ENCODE data around the gene SPRED3. TPM values are rescaled to one million over a fixed set of nuclear protein-coding genes. Genes with fewer than 3 reads are reported as not detected.

SPRED3 gene
- total and polyA plus RNA-seq, 2 donors (not counting 1 experiment from before 2014, with no cell fraction given) = 1.1 to 1.7 TPM

GRCh38 chr19:38370299-38370698 lies 18.2 kb upstream of the SPRED3 start:
- 87% methylated on average over 12 of the region's 12 CpGs for WGBS (ENCODE audit: insufficient coverage)
- Histone ChIP-seq H3K4me3 (ENCODE audit: control extremely low read depth in 1 of 5, extremely low read depth in 1 of 5, insufficient read depth in 1 of 5, low read depth in 2 of 5, low read length in 4 of 5) (no peak overlapping the region), H3K79me2 (ENCODE audit: control insufficient read depth, insufficient read depth, low read length) (peaks cover 5% of the 10 kb centered on the region), H3K36me3 (replicated peaks in 1 of 2; ENCODE audit: control extremely low read depth in 1 of 2, control insufficient read depth in 1 of 2, extremely low read depth in 1 of 2, insufficient read depth in 2 of 2, low read length in 1 of 2) (no peaks in the 10 kb centered on the region), H3K4me2 (replicated peaks; ENCODE audit: low read depth, low read length, poor library complexity, severe bottlenecking) (no peak overlapping the region), H2AFZ (ENCODE audit: insufficient read depth, low read depth, low read length, poor library complexity, severe bottlenecking) (no peak overlapping the region), H3K27ac (ENCODE audit: low read length in 2 of 2) (no peak overlapping the region), H3K4me1 (ENCODE audit: control insufficient read depth in 2 of 2, insufficient read depth in 2 of 2, low read length in 2 of 2) (peaks cover 6 to 11% of the 10 kb centered on the region in 2 donors), H3K9me3 (ENCODE audit: control extremely low read depth in 1 of 3, control insufficient read depth in 2 of 3, insufficient read depth in 1 of 3, low read length in 2 of 3) (peaks cover 0 to 2% (median 0%) of the 10 kb centered on the region in 3 donors), H3K9ac (ENCODE audit: low read length) (no peak overlapping the region), H3K27me3 (replicated peaks in 1 of 4; ENCODE audit: control extremely low read depth in 1 of 4, control insufficient read depth in 3 of 4, insufficient read depth in 4 of 4, low read length in 3 of 4) (peaks cover 0 to 28% (median 0%) of the 10 kb centered on the region in 4 experiments), H4K20me1 (ENCODE audit: control insufficient read depth, insufficient read depth, low read length, poor library complexity, severe bottlenecking) (peaks cover 4% of the 10 kb centered on the region)
- no peak for ATAC-seq (ENCODE audit: low read depth)
- no peak overlapping the region for H3K27ac Mint-ChIP-seq
- H3K9me3 Mint-ChIP-seq (ENCODE audit: insufficient read depth) = no peaks in the 10 kb centered on the region
- H3K27me3 Mint-ChIP-seq = peaks cover 13% of the 10 kb centered on the region
- CTCF ChIA-PET = no interaction called here
- POLR2A ChIA-PET = no interaction called here
- intact Hi-C loops (cut with micrococcal nuclease) = no loop called here
- no peak overlapping the region for H3K4me3 Mint-ChIP-seq
- peaks cover 12% of the 10 kb centered on the region for H3K4me1 Mint-ChIP-seq
- no peak for DNase-seq
- TF ChIP-seq EZH2 (IDR thresholded peaks at IDR 0.05; ENCODE audit: borderline replicate concordance, insufficient read depth, low read depth, low read length, poor library complexity, severe bottlenecking) (no peak), CTCF (IDR thresholded peaks at IDR 0.05) (no peak)

GRCh38 chr19:38371081-38371480 lies 17.4 kb upstream of the SPRED3 start:
- DNase-seq (no peak), ATAC-seq (ENCODE audit: low read depth) (no peak)
- no peak overlapping the region for H2AFZ ChIP-seq (ENCODE audit: insufficient read depth, low read depth, low read length, poor library complexity, severe bottlenecking)
- no peak overlapping the region for H3K4me2 ChIP-seq (replicated peaks; ENCODE audit: low read depth, low read length, poor library complexity, severe bottlenecking)
- H3K4me1 ChIP-seq (ENCODE audit: control insufficient read depth in 2 of 2, insufficient read depth in 2 of 2, low read length in 2 of 2) = peaks cover 14 to 19% of the 10 kb centered on the region in 2 donors
- peaks cover 13% of the 10 kb centered on the region for H3K79me2 ChIP-seq (ENCODE audit: control insufficient read depth, insufficient read depth, low read length)
- ChIA-PET CTCF (no interaction called here), POLR2A (no interaction called here)
- WGBS (ENCODE audit: insufficient coverage) = 89% methylated on average over 3 of the region's 6 CpGs
- H4K20me1 ChIP-seq (ENCODE audit: control insufficient read depth, insufficient read depth, low read length, poor library complexity, severe bottlenecking) = peaks cover 12% of the 10 kb centered on the region
- no peak overlapping the region for H3K9ac ChIP-seq (ENCODE audit: low read length)
- H3K9me3 Mint-ChIP-seq (ENCODE audit: insufficient read depth) = no peaks in the 10 kb centered on the region
- H3K27me3 ChIP-seq (replicated peaks in 1 of 4; ENCODE audit: control extremely low read depth in 1 of 4, control insufficient read depth in 3 of 4, insufficient read depth in 4 of 4, low read length in 3 of 4) = peaks cover 0 to 22% (median 0%) of the 10 kb centered on the region in 4 experiments
- intact Hi-C loops (cut with micrococcal nuclease) = no loop called here
- no peak overlapping the region for H3K27ac Mint-ChIP-seq
- no peak overlapping the region for H3K4me3 Mint-ChIP-seq
- no peaks in the 10 kb centered on the region for H3K9me3 ChIP-seq (ENCODE audit: control extremely low read depth in 1 of 3, control insufficient read depth in 2 of 3, insufficient read depth in 1 of 3, low read length in 2 of 3)
- peaks cover 13% of the 10 kb centered on the region for H3K27me3 Mint-ChIP-seq
- no peaks in the 10 kb centered on the region for H3K36me3 ChIP-seq (replicated peaks in 1 of 2; ENCODE audit: control extremely low read depth in 1 of 2, control insufficient read depth in 1 of 2, extremely low read depth in 1 of 2, insufficient read depth in 2 of 2, low read length in 1 of 2)
- no peak overlapping the region for H3K4me3 ChIP-seq (ENCODE audit: control extremely low read depth in 1 of 5, extremely low read depth in 1 of 5, insufficient read depth in 1 of 5, low read depth in 2 of 5, low read length in 4 of 5)
- no peak overlapping the region for H3K27ac ChIP-seq (ENCODE audit: low read length in 2 of 2)
- TF ChIP-seq CTCF (IDR thresholded peaks at IDR 0.05) = no peak
- TF ChIP-seq EZH2 (IDR thresholded peaks at IDR 0.05; ENCODE audit: borderline replicate concordance, insufficient read depth, low read depth, low read length, poor library complexity, severe bottlenecking) = no peak
- peaks cover 20% of the 10 kb centered on the region for H3K4me1 Mint-ChIP-seq

All from B cell (primary cell).